ENCODE data around the gene GJB5. TPM values are rescaled to one million over a fixed set of nuclear protein-coding genes. Genes with fewer than 3 reads are reported as not detected.

Gene GJB5
- polyA plus RNA-seq, 1 of the 3 experiments (the other 2 are of a cell fraction), result not detected

DNA sequence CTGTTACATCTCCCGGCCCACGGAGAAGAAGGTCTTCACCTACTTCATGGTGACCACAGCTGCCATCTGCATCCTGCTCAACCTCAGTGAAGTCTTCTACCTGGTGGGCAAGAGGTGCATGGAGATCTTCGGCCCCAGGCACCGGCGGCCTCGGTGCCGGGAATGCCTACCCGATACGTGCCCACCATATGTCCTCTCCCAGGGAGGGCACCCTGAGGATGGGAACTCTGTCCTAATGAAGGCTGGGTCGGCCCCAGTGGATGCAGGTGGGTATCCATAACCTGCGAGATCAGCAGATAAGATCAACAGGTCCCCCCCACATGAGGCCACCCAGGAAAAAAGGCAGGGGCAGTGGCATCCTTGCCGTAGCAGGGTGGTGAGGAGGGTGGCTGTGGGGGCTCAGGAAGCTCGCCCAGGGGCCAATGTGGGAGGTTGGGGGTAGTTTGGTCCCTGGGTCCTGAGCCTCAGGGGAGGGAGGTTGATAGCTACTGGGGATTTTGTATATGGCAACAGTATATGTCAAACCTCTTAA lies 7.0 kb downstream of the GJB5 start:
- ChIA-PET POLR2A (no interaction called here), CTCF (no interaction called here)
- no peaks in the 10 kb centered on the region for H3K79me2 ChIP-seq (ENCODE audit: insufficient read depth)
- WGBS (ENCODE audit: low lambda C conversion rate), result 39% methylated on average over 6 of the region's 13 CpGs
- H3K4me1 ChIP-seq (ENCODE audit: control insufficient read depth in 1 of 2, insufficient read depth in 2 of 2, low read depth in 1 of 2, low read length in 1 of 2), result no peaks in the 10 kb centered on the region
- TF ChIP-seq FOSL2 (IDR thresholded peaks at IDR 0.05; ENCODE audit: borderline replicate concordance, low read depth), result no peak
- TF ChIP-seq, protein P1, sequence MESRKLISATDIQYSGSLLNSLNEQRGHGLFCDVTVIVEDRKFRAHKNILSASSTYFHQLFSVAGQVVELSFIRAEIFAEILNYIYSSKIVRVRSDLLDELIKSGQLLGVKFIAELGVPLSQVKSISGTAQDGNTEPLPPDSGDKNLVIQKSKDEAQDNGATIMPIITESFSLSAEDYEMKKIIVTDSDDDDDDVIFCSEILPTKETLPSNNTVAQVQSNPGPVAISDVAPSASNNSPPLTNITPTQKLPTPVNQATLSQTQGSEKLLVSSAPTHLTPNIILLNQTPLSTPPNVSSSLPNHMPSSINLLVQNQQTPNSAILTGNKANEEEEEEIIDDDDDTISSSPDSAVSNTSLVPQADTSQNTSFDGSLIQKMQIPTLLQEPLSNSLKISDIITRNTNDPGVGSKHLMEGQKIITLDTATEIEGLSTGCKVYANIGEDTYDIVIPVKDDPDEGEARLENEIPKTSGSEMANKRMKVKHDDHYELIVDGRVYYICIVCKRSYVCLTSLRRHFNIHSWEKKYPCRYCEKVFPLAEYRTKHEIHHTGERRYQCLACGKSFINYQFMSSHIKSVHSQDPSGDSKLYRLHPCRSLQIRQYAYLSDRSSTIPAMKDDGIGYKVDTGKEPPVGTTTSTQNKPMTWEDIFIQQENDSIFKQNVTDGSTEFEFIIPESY (IDR thresholded peaks at IDR 0.05; ENCODE audit: borderline replicate concordance, low read depth), result no peak
- TF ChIP-seq NFIC (IDR thresholded peaks at IDR 0.05; ENCODE audit: borderline replicate concordance), result no peak
- TF ChIP-seq TEAD4 (IDR thresholded peaks at IDR 0.05; ENCODE audit: borderline replicate concordance, insufficient read depth), result no peak
- TF ChIP-seq, protein P2, sequence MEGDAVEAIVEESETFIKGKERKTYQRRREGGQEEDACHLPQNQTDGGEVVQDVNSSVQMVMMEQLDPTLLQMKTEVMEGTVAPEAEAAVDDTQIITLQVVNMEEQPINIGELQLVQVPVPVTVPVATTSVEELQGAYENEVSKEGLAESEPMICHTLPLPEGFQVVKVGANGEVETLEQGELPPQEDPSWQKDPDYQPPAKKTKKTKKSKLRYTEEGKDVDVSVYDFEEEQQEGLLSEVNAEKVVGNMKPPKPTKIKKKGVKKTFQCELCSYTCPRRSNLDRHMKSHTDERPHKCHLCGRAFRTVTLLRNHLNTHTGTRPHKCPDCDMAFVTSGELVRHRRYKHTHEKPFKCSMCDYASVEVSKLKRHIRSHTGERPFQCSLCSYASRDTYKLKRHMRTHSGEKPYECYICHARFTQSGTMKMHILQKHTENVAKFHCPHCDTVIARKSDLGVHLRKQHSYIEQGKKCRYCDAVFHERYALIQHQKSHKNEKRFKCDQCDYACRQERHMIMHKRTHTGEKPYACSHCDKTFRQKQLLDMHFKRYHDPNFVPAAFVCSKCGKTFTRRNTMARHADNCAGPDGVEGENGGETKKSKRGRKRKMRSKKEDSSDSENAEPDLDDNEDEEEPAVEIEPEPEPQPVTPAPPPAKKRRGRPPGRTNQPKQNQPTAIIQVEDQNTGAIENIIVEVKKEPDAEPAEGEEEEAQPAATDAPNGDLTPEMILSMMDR (IDR thresholded peaks at IDR 0.05), result no peak
- no peak for TF ChIP-seq CHD2 (IDR thresholded peaks at IDR 0.05; ENCODE audit: low read length, partially characterized antibody)
- TF ChIP-seq NRF1 (IDR thresholded peaks at IDR 0.05; ENCODE audit: low read depth, low read length), result no peak
- TF ChIP-seq YY1 (IDR thresholded peaks at IDR 0.05; ENCODE audit: low read depth), result no peak
- TF ChIP-seq EP300 (IDR thresholded peaks at IDR 0.05; ENCODE audit: borderline replicate concordance in 1 of 2, low read depth in 1 of 2, low read length in 1 of 2), result no peak
- no peak for TF ChIP-seq RAD21 (IDR thresholded peaks at IDR 0.05; ENCODE audit: low read length)
- TF ChIP-seq, protein P3, sequence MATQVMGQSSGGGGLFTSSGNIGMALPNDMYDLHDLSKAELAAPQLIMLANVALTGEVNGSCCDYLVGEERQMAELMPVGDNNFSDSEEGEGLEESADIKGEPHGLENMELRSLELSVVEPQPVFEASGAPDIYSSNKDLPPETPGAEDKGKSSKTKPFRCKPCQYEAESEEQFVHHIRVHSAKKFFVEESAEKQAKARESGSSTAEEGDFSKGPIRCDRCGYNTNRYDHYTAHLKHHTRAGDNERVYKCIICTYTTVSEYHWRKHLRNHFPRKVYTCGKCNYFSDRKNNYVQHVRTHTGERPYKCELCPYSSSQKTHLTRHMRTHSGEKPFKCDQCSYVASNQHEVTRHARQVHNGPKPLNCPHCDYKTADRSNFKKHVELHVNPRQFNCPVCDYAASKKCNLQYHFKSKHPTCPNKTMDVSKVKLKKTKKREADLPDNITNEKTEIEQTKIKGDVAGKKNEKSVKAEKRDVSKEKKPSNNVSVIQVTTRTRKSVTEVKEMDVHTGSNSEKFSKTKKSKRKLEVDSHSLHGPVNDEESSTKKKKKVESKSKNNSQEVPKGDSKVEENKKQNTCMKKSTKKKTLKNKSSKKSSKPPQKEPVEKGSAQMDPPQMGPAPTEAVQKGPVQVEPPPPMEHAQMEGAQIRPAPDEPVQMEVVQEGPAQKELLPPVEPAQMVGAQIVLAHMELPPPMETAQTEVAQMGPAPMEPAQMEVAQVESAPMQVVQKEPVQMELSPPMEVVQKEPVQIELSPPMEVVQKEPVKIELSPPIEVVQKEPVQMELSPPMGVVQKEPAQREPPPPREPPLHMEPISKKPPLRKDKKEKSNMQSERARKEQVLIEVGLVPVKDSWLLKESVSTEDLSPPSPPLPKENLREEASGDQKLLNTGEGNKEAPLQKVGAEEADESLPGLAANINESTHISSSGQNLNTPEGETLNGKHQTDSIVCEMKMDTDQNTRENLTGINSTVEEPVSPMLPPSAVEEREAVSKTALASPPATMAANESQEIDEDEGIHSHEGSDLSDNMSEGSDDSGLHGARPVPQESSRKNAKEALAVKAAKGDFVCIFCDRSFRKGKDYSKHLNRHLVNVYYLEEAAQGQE (IDR thresholded peaks at IDR 0.05; ENCODE audit: low read depth, low read length), result no peak
- no peak for TF ChIP-seq RCOR1 (IDR thresholded peaks at IDR 0.05; ENCODE audit: low read length)
- no peak for TF ChIP-seq TCF12 (IDR thresholded peaks at IDR 0.05)
- no peak for TF ChIP-seq RXRA (IDR thresholded peaks at IDR 0.05; ENCODE audit: borderline replicate concordance, low read depth)
- TF ChIP-seq POLR2AphosphoS5 (IDR thresholded peaks at IDR 0.05; ENCODE audit: low read depth, low read length), result no peak
- TF ChIP-seq, protein P4, sequence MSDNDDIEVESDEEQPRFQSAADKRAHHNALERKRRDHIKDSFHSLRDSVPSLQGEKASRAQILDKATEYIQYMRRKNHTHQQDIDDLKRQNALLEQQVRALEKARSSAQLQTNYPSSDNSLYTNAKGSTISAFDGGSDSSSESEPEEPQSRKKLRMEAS (IDR thresholded peaks at IDR 0.05; ENCODE audit: low read depth), result no peak
- TF ChIP-seq RFX5 (IDR thresholded peaks at IDR 0.05; ENCODE audit: low read length), result no peak
- no peak for TF ChIP-seq MEF2A (IDR thresholded peaks at IDR 0.05; ENCODE audit: borderline replicate concordance, low read depth)
- TF ChIP-seq TAF1 (IDR thresholded peaks at IDR 0.05; ENCODE audit: borderline replicate concordance, low read depth, low read length), result no peak
- H3K27me3 ChIP-seq (ENCODE audit: insufficient read depth), result no peaks in the 10 kb centered on the region
- H3F3A ChIP-seq (replicated peaks; ENCODE audit: insufficient read depth), result no peaks in the 10 kb centered on the region
- no peak overlapping the region for H3K4me2 ChIP-seq
- no peaks in the 10 kb centered on the region for H4K20me1 ChIP-seq (ENCODE audit: insufficient read depth)
- no peak overlapping the region for H3K9ac ChIP-seq
- no peaks in the 10 kb centered on the region for H3K9me3 ChIP-seq
- no peaks in the 10 kb centered on the region for H3K36me3 ChIP-seq (replicated peaks in 1 of 2; ENCODE audit: control insufficient read depth in 1 of 2, insufficient read depth in 2 of 2, low read length in 1 of 2)
- H3K4me3 ChIP-seq (ENCODE audit: low read depth in 2 of 2, low read length in 1 of 2), result no peak overlapping the region
- DNase-seq, result no peak
- H2AFZ ChIP-seq (ENCODE audit: low read depth), result no peak overlapping the region
- no peak overlapping the region for H3K27ac ChIP-seq (ENCODE audit: low read depth in 2 of 2, low read length in 1 of 2)
- no peaks in the 10 kb centered on the region for H3K9me2 ChIP-seq

Data from SK-N-SH (cell line).